ENCODE results near the gene EIF6. TPM values are rescaled to one million over a fixed set of nuclear protein-coding genes. Genes with fewer than 3 reads are reported as not detected.
"Not testable (repeated sequence)": the region's sequence is repeated elsewhere in the genome, so short reads cannot be mapped to it uniquely, and the experiment has no call there.

The EIF6 gene
- total RNA-seq, 2 donors from 2014 or later, result 154 to 233 TPM

- no peaks in the 10 kb centered on the region for H3K9me3 Mint-ChIP-seq
- H3K27me3 Mint-ChIP-seq, result no peaks in the 10 kb centered on the region
- DNase-seq (ENCODE audit: low spot score) (no peak), ATAC-seq (no peak)
- H3K4me3 Mint-ChIP-seq, result no peak overlapping the region
- H3K27ac Mint-ChIP-seq, result no peak overlapping the region
- H3K4me1 Mint-ChIP-seq (ENCODE audit: low read depth in 2 of 2), result peaks cover 0 to 6% of the 10 kb centered on the region in 2 donors
- H3K36me3 Mint-ChIP-seq, result no peaks in the 10 kb centered on the region
Measured at GRCh38 chr20:35260426-35260825, 24.1 kb downstream of the EIF6 start.

- Mint-ChIP-seq H3K27me3 (no peaks in the 10 kb centered on the region), H3K4me1 (ENCODE audit: low read depth in 2 of 2) (peaks cover 3 to 11% of the 10 kb centered on the region in 2 donors), H3K4me3 (no peak overlapping the region), H3K9me3 (no peaks in the 10 kb centered on the region), H3K27ac (no peak overlapping the region), H3K36me3 (no peaks in the 10 kb centered on the region)
- DNase-seq (ENCODE audit: low spot score) (no peak), ATAC-seq (no peak)
Measured at GRCh38 chr20:35257175-35257909, 27.2 kb downstream of the EIF6 start.

GRCh38 chr20:35254448-35254999, 30.0 kb downstream of the EIF6 start:
- H3K27ac Mint-ChIP-seq, result no peak overlapping the region

GRCh38 chr20:35253010-35253409, 31.6 kb downstream of the EIF6 start:
- no peak for DNase-seq (ENCODE audit: low spot score)
- no peaks in the 10 kb centered on the region for H3K27me3 Mint-ChIP-seq
- H3K27ac Mint-ChIP-seq, result peak overlapping the region in 1 of 2 donors; percentile 79
- no peaks in the 10 kb centered on the region for H3K9me3 Mint-ChIP-seq
- no peak overlapping the region for H3K4me3 Mint-ChIP-seq
- peaks cover 23 to 28% of the 10 kb centered on the region in 2 donors for H3K4me1 Mint-ChIP-seq (ENCODE audit: low read depth in 2 of 2)
- ATAC-seq, result no peak
- no peaks in the 10 kb centered on the region for H3K36me3 Mint-ChIP-seq

More at GRCh38 chr20:35254448-35254999, 30.0 kb downstream of the EIF6 start:
- H3K9me3 Mint-ChIP-seq, result no peaks in the 10 kb centered on the region
- H3K4me3 Mint-ChIP-seq, result no peak overlapping the region
- H3K27me3 Mint-ChIP-seq, result no peaks in the 10 kb centered on the region
- H3K36me3 Mint-ChIP-seq, result no peaks in the 10 kb centered on the region
- H3K4me1 Mint-ChIP-seq (ENCODE audit: low read depth in 2 of 2), result peaks cover 23 to 28% of the 10 kb centered on the region in 2 donors
- no peak for ATAC-seq
- DNase-seq (ENCODE audit: low spot score), result no peak

- H3K9me3 Mint-ChIP-seq; H3K27me3 Mint-ChIP-seq; DNase-seq (ENCODE audit: low spot score); H3K36me3 Mint-ChIP-seq: not testable (repeated sequence)
- peak in 1 of 2 donors; percentile 22 for ATAC-seq
- Mint-ChIP-seq H3K4me1 (ENCODE audit: low read depth in 2 of 2) (peaks cover 23 to 32% of the 10 kb centered on the region in 2 donors), H3K4me3 (peak overlapping the region; percentile 73), H3K27ac (peak overlapping the region; percentile 78 to 79)
Measured at GRCh38 chr20:35252598-35252997, 32.0 kb downstream of the EIF6 start.

- peaks cover 23 to 33% of the 10 kb centered on the region in 2 donors for H3K4me1 Mint-ChIP-seq (ENCODE audit: low read depth in 2 of 2)
- H3K36me3 Mint-ChIP-seq, result no peaks in the 10 kb centered on the region
- H3K4me3 Mint-ChIP-seq, result peak overlapping the region; percentile 73
- peak; percentile 68 for DNase-seq (ENCODE audit: low spot score)
- peak; percentile 92 to 93 for ATAC-seq
- H3K27me3 Mint-ChIP-seq, result no peaks in the 10 kb centered on the region
- peak overlapping the region; percentile 78 to 79 for H3K27ac Mint-ChIP-seq
- H3K9me3 Mint-ChIP-seq, result no peaks in the 10 kb centered on the region
Measured at GRCh38 chr20:35252037-35252461, 32.5 kb downstream of the EIF6 start.

- H3K36me3 Mint-ChIP-seq, result no peaks in the 10 kb centered on the region
- peaks cover 23 to 33% of the 10 kb centered on the region in 2 donors for H3K4me1 Mint-ChIP-seq (ENCODE audit: low read depth in 2 of 2)
- H3K27me3 Mint-ChIP-seq, result no peaks in the 10 kb centered on the region
- peak overlapping the region; percentile 73 for H3K4me3 Mint-ChIP-seq
- peak overlapping the region; percentile 78 to 79 for H3K27ac Mint-ChIP-seq
- H3K9me3 Mint-ChIP-seq, result no peaks in the 10 kb centered on the region
- DNase-seq (ENCODE audit: low spot score), result no peak
- no peak for ATAC-seq
Measured at GRCh38 chr20:35251613-35251940, 33.0 kb downstream of the EIF6 start.

GRCh38 chr20:35248641-35249475, 35.7 kb downstream of the EIF6 start:
- no peak overlapping the region for H3K4me3 Mint-ChIP-seq
- H3K9me3 Mint-ChIP-seq, result no peaks in the 10 kb centered on the region
- H3K27me3 Mint-ChIP-seq, result no peaks in the 10 kb centered on the region
- no peaks in the 10 kb centered on the region for H3K36me3 Mint-ChIP-seq
- H3K4me1 Mint-ChIP-seq (ENCODE audit: low read depth in 2 of 2), result peaks cover 23 to 28% of the 10 kb centered on the region in 2 donors
- DNase-seq (ENCODE audit: low spot score), result no peak
- no peak overlapping the region for H3K27ac Mint-ChIP-seq
- ATAC-seq, result no peak

GRCh38 chr20:35246723-35247122, 37.8 kb downstream of the EIF6 start:
- no peak overlapping the region for H3K27ac Mint-ChIP-seq
- no peaks in the 10 kb centered on the region for H3K9me3 Mint-ChIP-seq
- no peak for ATAC-seq
- no peak overlapping the region for H3K4me3 Mint-ChIP-seq
- DNase-seq (ENCODE audit: low spot score), result no peak
- no peaks in the 10 kb centered on the region for H3K36me3 Mint-ChIP-seq
- H3K27me3 Mint-ChIP-seq, result no peaks in the 10 kb centered on the region
- H3K4me1 Mint-ChIP-seq (ENCODE audit: low read depth in 2 of 2), result peaks cover 14 to 19% of the 10 kb centered on the region in 2 donors

- no peak for ATAC-seq
- no peaks in the 10 kb centered on the region for H3K9me3 Mint-ChIP-seq
- no peak for DNase-seq (ENCODE audit: low spot score)
- H3K4me1 Mint-ChIP-seq (ENCODE audit: low read depth in 2 of 2), result peaks cover 14 to 17% of the 10 kb centered on the region in 2 donors
- no peaks in the 10 kb centered on the region for H3K27me3 Mint-ChIP-seq
- H3K27ac Mint-ChIP-seq, result no peak overlapping the region
- no peak overlapping the region for H3K4me3 Mint-ChIP-seq
- no peaks in the 10 kb centered on the region for H3K36me3 Mint-ChIP-seq
Measured at GRCh38 chr20:35243986-35244385, 40.6 kb downstream of the EIF6 start.

- ATAC-seq, result no peak
- no peak for DNase-seq (ENCODE audit: low spot score)
- Mint-ChIP-seq H3K27ac (no peak overlapping the region), H3K36me3 (no peaks in the 10 kb centered on the region), H3K9me3 (no peaks in the 10 kb centered on the region), H3K4me3 (no peak overlapping the region), H3K4me1 (ENCODE audit: low read depth in 2 of 2) (peaks cover 21 to 22% of the 10 kb centered on the region in 2 donors), H3K27me3 (no peaks in the 10 kb centered on the region)
Measured at GRCh38 chr20:35243317-35243716, 41.3 kb downstream of the EIF6 start.

GRCh38 chr20:35240811-35241293, 43.7 kb downstream of the EIF6 start:
- Mint-ChIP-seq H3K27me3 (no peaks in the 10 kb centered on the region), H3K36me3 (no peaks in the 10 kb centered on the region), H3K4me3 (no peak overlapping the region), H3K4me1 (ENCODE audit: low read depth in 2 of 2) (peaks cover 23 to 28% of the 10 kb centered on the region in 2 donors), H3K9me3 (no peaks in the 10 kb centered on the region), H3K27ac (no peak overlapping the region)
- ATAC-seq (no peak), DNase-seq (ENCODE audit: low spot score) (no peak)

- Mint-ChIP-seq H3K27me3 (no peaks in the 10 kb centered on the region), H3K9me3 (no peaks in the 10 kb centered on the region), H3K4me3 (no peak overlapping the region), H3K4me1 (ENCODE audit: low read depth in 2 of 2) (peaks cover 23 to 28% of the 10 kb centered on the region in 2 donors), H3K27ac (no peak overlapping the region), H3K36me3 (no peaks in the 10 kb centered on the region)
- DNase-seq (ENCODE audit: low spot score), result no peak
- no peak for ATAC-seq
Measured at GRCh38 chr20:35240083-35240810, 44.3 kb downstream of the EIF6 start.

Measured in natural killer cell treated with Interleukin-12 subunit alpha and Interleukin-12 subunit beta and Interleukin-15 and Interleukin-18, amount 100 ng/mL, for 72 hours (primary cell).